Keratinocyte (primary cell): ENCODE results near the gene RNF150. TPM values are rescaled to one million over a fixed set of nuclear protein-coding genes. Genes with fewer than 3 reads are reported as not detected.

Experiments used
- DNase-seq: peaks from one replicate; pipeline ENCODE4 v3.0.0-alpha.2; 2011; ENCODE audit warnings: low read depth, missing footprints, low spot score
- FAIRE-seq: peaks from 2 replicates; lab custom pipeline; 2011; peaks lifted over from hg19 to GRCh38; lab: Jason Lieb, UNC
- H2AFZ ChIP-seq: 2 replicates; pipeline ENCODE4 v1.6.0; 2012; ENCODE audit warnings: low read length, control low read depth, inconsistent platforms; ENCODE audit not compliant: control insufficient read depth
- H3K27ac ChIP-seq: 2 replicates; pipeline ENCODE4 v1.5.1; 2011; ENCODE audit warnings: low read length; ENCODE audit not compliant: control insufficient read depth, insufficient read depth
- H3K27me3 ChIP-seq: 3 replicates; pipeline ENCODE4 v1.6.0; 2011; ENCODE audit warnings: low read length; ENCODE audit not compliant: control insufficient read depth, insufficient read depth; ENCODE audit errors: extremely low read depth
- H3K36me3 ChIP-seq, 2 experiments: 2 replicates in 1 of 2; 3 replicates in 1 of 2; pipeline ENCODE4 v1.5.1; 2011; ENCODE audit warnings: low read length in 2 of 2, mild to moderate bottlenecking in 1 of 2; ENCODE audit not compliant: control insufficient read depth in 2 of 2, insufficient read depth in 2 of 2; ENCODE audit errors: extremely low read depth in 1 of 2
- H3K4me1 ChIP-seq: 3 replicates; pipeline ENCODE4 v1.5.1; 2011; ENCODE audit warnings: low read length; ENCODE audit not compliant: control insufficient read depth, insufficient read depth; ENCODE audit errors: extremely low read depth
- H3K4me2 ChIP-seq: 3 replicates; pipeline ENCODE4 v1.6.0; 2011; ENCODE audit warnings: low read depth, low read length; ENCODE audit not compliant: control insufficient read depth, insufficient read depth; ENCODE audit errors: extremely low read depth
- H3K4me3 ChIP-seq, 3 experiments: fragments of 200-600 bp in 1 of 3; sonication (generic) in 1 of 3; 2 replicates in 2 of 3; 3 replicates in 1 of 3; pipeline ENCODE4 v1.5.1; 2011 to 2016; ENCODE audit warnings: low read length in 3 of 3, mild to moderate bottlenecking in 3 of 3, control low read depth in 2 of 3, inconsistent platforms in 1 of 3, low read depth in 1 of 3, mixed read lengths in 1 of 3, mixed run types in 1 of 3, moderate library complexity in 1 of 3; ENCODE audit not compliant: control insufficient read depth in 2 of 3, insufficient read depth in 2 of 3; ENCODE audit errors: extremely low read depth in 1 of 3
- H3K79me2 ChIP-seq: 2 replicates; pipeline ENCODE4 v1.6.0; 2012; ENCODE audit warnings: low read length; ENCODE audit not compliant: control insufficient read depth, insufficient read depth
- H3K9ac ChIP-seq: 3 replicates; pipeline ENCODE4 v1.6.0; 2011; ENCODE audit warnings: low read length; ENCODE audit not compliant: control insufficient read depth, insufficient read depth; ENCODE audit errors: extremely low read depth
- H3K9me1 ChIP-seq: 3 replicates; pipeline ENCODE4 v1.6.0; 2011; ENCODE audit warnings: low read length; ENCODE audit not compliant: control insufficient read depth, insufficient read depth; ENCODE audit errors: extremely low read depth
- H3K9me3 ChIP-seq: 2 replicates; pipeline ENCODE4 v1.5.1; 2012; ENCODE audit warnings: low read depth, low read length; ENCODE audit not compliant: control insufficient read depth
- H4K20me1 ChIP-seq: 3 replicates; pipeline ENCODE4 v1.6.0; 2011; ENCODE audit warnings: low read length; ENCODE audit not compliant: control insufficient read depth, insufficient read depth; ENCODE audit errors: extremely low read depth
- CTCF ChIP-seq, 3 experiments: IDR thresholded peaks in 1 of 3; conservative IDR thresholded peaks in 1 of 3; optimal IDR thresholded peaks in 1 of 3; 2 replicates in 2 of 3; 3 replicates in 1 of 3; pipeline versions ENCODE3 to v1.5.1; 2011; ENCODE audit warnings: low read length in 3 of 3, mild to moderate bottlenecking in 3 of 3, moderate library complexity in 2 of 3, control low read depth in 1 of 3, inconsistent platforms in 1 of 3; ENCODE audit not compliant: insufficient read depth in 2 of 3; ENCODE audit errors: extremely low read depth in 1 of 3
- EZH2 ChIP-seq: IDR thresholded peaks from one replicate; pipeline ENCODE4 v1.6.1; 2012; ENCODE audit warnings: inconsistent platforms, mild to moderate bottlenecking, low read length, moderate library complexity
- dilution Hi-C: fragments of 300-500 bp; cut with MboI; formaldehyde crosslinking; loops from one replicate; pipeline ENCODE4 v1.7.0; 2020; ENCODE audit warnings: low sequenced_read_pairs; ENCODE audit not compliant: extremely low pct_ligation_motif_present
- polyA plus RNA-seq, 5 experiments: library from polyadenylated mRNA; depleted of rRNA in 3 of 5; stranded (reverse) in 3 of 5; stranded (forward) in 1 of 5; unstranded in 1 of 5; fragments of >200 nt; gene quantifications; 1 replicate in 1 of 5; 2 replicates in 3 of 5; 3 replicates in 1 of 5; pipeline versions ENCODE4 v1.2.1 to v1.2.3, GENCODE V29; 2011 to 2012; ENCODE audit warnings: missing spikeins in 2 of 5, low read depth in 1 of 5, low replicate concordance in 1 of 5

Gene RNF150
- polyA plus RNA-seq, 1 donor (not counting 4 experiments of a cell fraction or from before 2014, with no cell fraction given) = 0.18 TPM

DNA sequence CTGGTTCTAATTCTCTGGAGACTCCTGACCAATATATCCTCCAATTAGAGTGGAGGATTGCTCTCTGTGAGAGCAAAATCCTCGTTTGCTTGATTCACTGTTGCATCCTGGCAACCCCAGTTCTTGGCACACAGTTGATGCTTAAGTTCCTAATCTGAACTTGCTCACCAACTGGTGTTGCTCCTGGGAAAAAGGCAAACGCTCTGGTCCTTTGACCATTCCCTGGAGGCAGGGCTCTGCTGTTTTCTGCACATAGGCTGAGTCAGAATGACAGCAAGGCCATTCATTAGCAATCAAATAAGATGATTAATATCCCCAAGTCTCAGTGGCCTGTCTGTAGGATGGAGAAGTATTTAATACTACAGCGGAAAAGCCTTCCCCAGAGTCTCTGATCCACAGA lies 204.4 kb downstream of the RNF150 start:
- Histone ChIP-seq H3K9me1 (no peaks in the 10 kb centered on the region), H3K4me1 (no peaks in the 10 kb centered on the region), H3K4me3 (no peak overlapping the region), H3K4me2 (no peak overlapping the region), H3K27ac (no peak overlapping the region), H3K27me3 (no peaks in the 10 kb centered on the region), H3K9ac (no peak overlapping the region), H3K36me3 (no peaks in the 10 kb centered on the region), H3K79me2 (no peaks in the 10 kb centered on the region), H4K20me1 (no peaks in the 10 kb centered on the region), H3K9me3 (no peaks in the 10 kb centered on the region), H2AFZ (no peak overlapping the region)
- FAIRE-seq (no peak), DNase-seq (no peak)
- dilution Hi-C loops = no loop called here
- TF ChIP-seq EZH2 (no peak), CTCF (optimal IDR thresholded peaks at IDR 0.05 in 1 of 3, IDR thresholded peaks at IDR 0.05 in 1 of 3, conservative IDR thresholded peaks at IDR 0.05 in 1 of 3; ENCODE audit: extremely low read depth in 1 of 3, insufficient read depth in 2 of 3, low read length in 3 of 3) (no peak)

DNA sequence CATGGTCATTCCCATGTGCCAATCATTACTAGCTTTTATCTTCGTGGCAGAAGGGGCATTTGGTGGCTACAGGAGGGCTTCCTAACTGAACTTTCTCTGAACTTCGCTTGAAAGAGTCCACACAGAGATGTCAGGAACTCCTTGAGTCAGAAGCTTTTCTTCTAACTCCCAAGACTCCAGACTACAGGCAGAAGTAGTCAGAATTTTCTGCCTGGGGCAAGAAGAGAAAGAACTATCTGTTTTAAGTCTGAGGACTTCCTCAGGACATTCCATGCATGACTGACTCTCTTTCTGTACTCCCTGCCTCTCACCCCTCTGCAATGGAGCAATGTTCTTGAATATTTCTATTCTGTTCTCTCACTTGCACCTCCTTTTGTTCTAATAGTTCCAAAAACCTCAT lies 206.6 kb downstream of the RNF150 start:
- no peaks in the 10 kb centered on the region for H3K4me1 ChIP-seq
- H3K79me2 ChIP-seq = no peaks in the 10 kb centered on the region
- H2AFZ ChIP-seq = no peak overlapping the region
- no peaks in the 10 kb centered on the region for H3K36me3 ChIP-seq
- dilution Hi-C loops = no loop called here
- H3K9ac ChIP-seq = no peak overlapping the region
- no peak overlapping the region for H3K4me3 ChIP-seq
- no peak overlapping the region for H3K27ac ChIP-seq
- H3K9me1 ChIP-seq = no peaks in the 10 kb centered on the region
- no peak for FAIRE-seq
- H3K27me3 ChIP-seq = no peaks in the 10 kb centered on the region
- no peaks in the 10 kb centered on the region for H3K9me3 ChIP-seq
- DNase-seq = no peak
- H4K20me1 ChIP-seq = no peaks in the 10 kb centered on the region
- no peak for TF ChIP-seq EZH2
- TF ChIP-seq CTCF (optimal IDR thresholded peaks at IDR 0.05 in 1 of 3, IDR thresholded peaks at IDR 0.05 in 1 of 3, conservative IDR thresholded peaks at IDR 0.05 in 1 of 3; ENCODE audit: extremely low read depth in 1 of 3, insufficient read depth in 2 of 3, low read length in 3 of 3) = no peak
- no peak overlapping the region for H3K4me2 ChIP-seq
